H9 (cell line): Measurements from ENCODE around the gene ABCA13. TPM values are rescaled to one million over a fixed set of nuclear protein-coding genes. Genes with fewer than 3 reads are reported as not detected.
A peak's percentile ranks its signal among the peaks of the same experiment; 100 is the strongest.

Experiments
- DNase-seq: peaks from one replicate; pipeline ENCODE4 v3.0.0-alpha.2; 2017
- H2AFZ ChIP-seq: one replicate; pipeline ENCODE4 v1.6.1; 2013; ENCODE audit warnings: mild to moderate bottlenecking, low read length, control low read depth, moderate library complexity
- H2AK5ac ChIP-seq: 2 replicates; pipeline ENCODE4 v1.6.1; 2013; ENCODE audit warnings: low read length, control low read depth, mixed read lengths; ENCODE audit not compliant: insufficient read length
- H2BK120ac ChIP-seq: one replicate; pipeline ENCODE4 v1.6.1; 2013; ENCODE audit warnings: low read depth, mild to moderate bottlenecking, low read length, control low read depth, inconsistent platforms; ENCODE audit not compliant: poor library complexity, severe bottlenecking
- H2BK12ac ChIP-seq: 2 replicates; pipeline ENCODE4 v1.6.1; 2013; ENCODE audit warnings: low read length, control low read depth, mixed read lengths, low read depth; ENCODE audit not compliant: insufficient read length
- H2BK15ac ChIP-seq: 2 replicates; pipeline ENCODE4 v1.6.1; 2013; ENCODE audit warnings: low read depth, low read length, control low read depth
- H2BK20ac ChIP-seq: one replicate; pipeline ENCODE4 v1.6.1; 2013; ENCODE audit warnings: low read depth, mild to moderate bottlenecking, low read length, control low read depth, inconsistent platforms; ENCODE audit not compliant: poor library complexity, severe bottlenecking
- H2BK5ac ChIP-seq: 2 replicates; pipeline ENCODE4 v1.6.1; 2013; ENCODE audit warnings: low read length, control low read depth, mixed read lengths; ENCODE audit not compliant: insufficient read length
- H3K14ac ChIP-seq: 2 replicates; pipeline ENCODE4 v1.6.1; 2013; ENCODE audit warnings: low read length, control low read depth; ENCODE audit not compliant: insufficient read depth
- H3K18ac ChIP-seq: 2 replicates; pipeline ENCODE4 v1.6.1; 2013; ENCODE audit warnings: low read depth, mild to moderate bottlenecking, mixed read lengths, low read length, control low read depth; ENCODE audit not compliant: insufficient read length
- H3K23ac ChIP-seq: 2 replicates; pipeline ENCODE4 v1.6.1; 2013; ENCODE audit warnings: low read length, control low read depth, mixed read lengths, low read depth; ENCODE audit not compliant: insufficient read length
- H3K23me2 ChIP-seq: 2 replicates; pipeline ENCODE4 v1.6.1; 2013; ENCODE audit warnings: low read depth, mild to moderate bottlenecking, mixed read lengths, low read length, control low read depth; ENCODE audit not compliant: insufficient read length, poor library complexity, severe bottlenecking
- H3K27ac ChIP-seq: 2 replicates; pipeline ENCODE4 v1.5.1; 2013; ENCODE audit warnings: low read length, control low read depth, mixed read lengths, low read depth; ENCODE audit not compliant: insufficient read length
- H3K27me3 ChIP-seq: 2 replicates; pipeline ENCODE4 v1.6.1; 2013; ENCODE audit warnings: low read length, control low read depth, inconsistent platforms; ENCODE audit not compliant: insufficient read depth
- H3K4ac ChIP-seq: 2 replicates; pipeline ENCODE4 v1.6.1; 2013; ENCODE audit warnings: low read depth, mild to moderate bottlenecking, control low read depth, inconsistent platforms, low read length, moderate library complexity
- H3K4me1 ChIP-seq: 2 replicates; pipeline ENCODE4 v1.6.1; 2013; ENCODE audit warnings: low read length, control low read depth, inconsistent platforms; ENCODE audit not compliant: insufficient read depth
- H3K4me2 ChIP-seq: 2 replicates; pipeline ENCODE4 v1.6.1; 2013; ENCODE audit warnings: low read length, control low read depth, mixed read lengths; ENCODE audit not compliant: insufficient read length, insufficient read depth
- H3K56ac ChIP-seq: 2 replicates; pipeline ENCODE4 v1.6.1; 2013; ENCODE audit warnings: low read depth, mild to moderate bottlenecking, mixed read lengths, low read length, control low read depth; ENCODE audit not compliant: insufficient read length
- H3K79me1 ChIP-seq: 2 replicates; pipeline ENCODE4 v1.6.1; 2013; ENCODE audit warnings: low read depth, mild to moderate bottlenecking, moderate library complexity, low read length, control low read depth, inconsistent platforms; ENCODE audit not compliant: insufficient read depth, poor library complexity, severe bottlenecking
- H3K79me2 ChIP-seq: 2 replicates; pipeline ENCODE4 v1.6.1; 2013; ENCODE audit warnings: low read length, control low read depth, inconsistent platforms; ENCODE audit not compliant: insufficient read depth
- H3K9ac ChIP-seq: 2 replicates; pipeline ENCODE4 v1.6.1; 2013; ENCODE audit warnings: low read length, control low read depth, mixed read lengths; ENCODE audit not compliant: insufficient read length; ENCODE audit errors: extremely low read depth
- H3K9me3 ChIP-seq: one replicate; pipeline ENCODE4 v1.6.1; 2013; ENCODE audit warnings: low read depth, low read length, inconsistent platforms; ENCODE audit not compliant: control insufficient read depth
- H3T11ph ChIP-seq: one replicate; pipeline ENCODE4 v1.6.1; 2013; ENCODE audit warnings: mild to moderate bottlenecking, low read length, control low read depth, inconsistent platforms
- H4K20me1 ChIP-seq: one replicate; pipeline ENCODE4 v1.6.1; 2013; ENCODE audit not compliant: control insufficient read depth, insufficient read length, insufficient read depth
- H4K5ac ChIP-seq: 2 replicates; pipeline ENCODE4 v1.6.1; 2013; ENCODE audit warnings: low read depth, mild to moderate bottlenecking, mixed read lengths, low read length, control low read depth; ENCODE audit not compliant: insufficient read length
- H4K8ac ChIP-seq: replicated peaks from 2 replicates; pipeline ENCODE4 v1.6.1; 2013; ENCODE audit warnings: low read length, control low read depth, mixed read lengths, low read depth; ENCODE audit not compliant: insufficient read length
- H4K91ac ChIP-seq: 2 replicates; pipeline ENCODE4 v1.6.1; 2013; ENCODE audit warnings: low read depth, mild to moderate bottlenecking, moderate library complexity, mixed read lengths, low read length, control low read depth; ENCODE audit not compliant: insufficient read length
- H3K27ac Mint-ChIP-seq, 3 experiments: 2 replicates in 2 of 3; 3 replicates in 1 of 3; pipeline ENCODE4 v1.8.0; 2020 to 2021; ENCODE audit warnings: mixed read lengths in 3 of 3, mild to moderate bottlenecking in 1 of 3, moderate library complexity in 1 of 3
- H3K27me3 Mint-ChIP-seq: 2 replicates; pipeline ENCODE4 v1.8.0; 2021; ENCODE audit warnings: low read depth, mild to moderate bottlenecking, moderate library complexity, mixed read lengths
- H3K36me3 Mint-ChIP-seq, 3 experiments: 2 replicates in 2 of 3; 3 replicates in 1 of 3; pipeline ENCODE4 v1.8.0; 2020 to 2021; ENCODE audit warnings: low read depth in 3 of 3, mixed read lengths in 3 of 3; ENCODE audit not compliant: insufficient read depth in 1 of 3
- H3K4me1 Mint-ChIP-seq, 2 experiments: 2 replicates each; pipeline ENCODE4 v1.8.0; 2020; ENCODE audit warnings: mixed read lengths in 2 of 2
- H3K4me3 Mint-ChIP-seq, 2 experiments: 2 replicates in 1 of 2; 3 replicates in 1 of 2; pipeline ENCODE4 v1.8.0; 2020 to 2021; ENCODE audit warnings: mild to moderate bottlenecking in 2 of 2, mixed read lengths in 2 of 2, moderate library complexity in 1 of 2
- H3K9me3 Mint-ChIP-seq, 2 experiments: 2 replicates in 1 of 2; 3 replicates in 1 of 2; pipeline ENCODE4 v1.8.0; 2020; ENCODE audit warnings: mild to moderate bottlenecking in 2 of 2, mixed read lengths in 2 of 2, moderate library complexity in 1 of 2
- CTCF ChIP-seq: fragments of 200-600 bp; sonication (generic); conservative IDR thresholded peaks from 3 replicates; pipeline ENCODE4 v1.8.0; 2021; ENCODE audit warnings: antibody characterized with exemption, mild to moderate bottlenecking
- WGBS: extraction: QIAGEN DNeasy Blood & Tissue Kit; methylation state at CpG from one replicate; pipeline ENCODE4 v1.1.7; 2013; ENCODE audit warnings: missing lambda C conversion rate, low lambda C conversion rate, mixed read lengths; ENCODE audit not compliant: insufficient read length; ENCODE audit errors: extremely low coverage; 5-methylcytosine and 5-hydroxymethylcytosine counted together
- total RNA-seq: library from RNA; stranded (reverse); gene quantifications from 2 replicates; pipeline ENCODE4 v1.2.1, GENCODE V29; 2021

The ABCA13 gene
- total RNA-seq, 1 experiment from 2014 or later, result 0.11 TPM

- Histone ChIP-seq H4K91ac (no peak overlapping the region), H3K27ac (no peak overlapping the region), H3K9ac (no peak overlapping the region), H3K18ac (no peak overlapping the region), H3T11ph (no peak overlapping the region), H2BK120ac (no peak overlapping the region), H2BK5ac (no peak overlapping the region), H3K79me2 (no peaks in the 10 kb centered on the region), H3K4me1 (no peaks in the 10 kb centered on the region), H3K27me3 (no peaks in the 10 kb centered on the region), H3K9me3 (no peaks in the 10 kb centered on the region), H3K23me2 (no peaks in the 10 kb centered on the region), H3K4ac (no peak overlapping the region), H3K14ac (no peak overlapping the region), H4K5ac (no peak overlapping the region), H2AK5ac (no peak overlapping the region), H4K8ac (no peak overlapping the region), H3K4me2 (no peak overlapping the region), H3K79me1 (no peaks in the 10 kb centered on the region), H2BK15ac (no peak overlapping the region), H3K56ac (no peak overlapping the region), H2AFZ (no peak overlapping the region), H3K23ac (no peak overlapping the region), H2BK20ac (no peak overlapping the region), H2BK12ac (no peak overlapping the region), H4K20me1 (no peaks in the 10 kb centered on the region)
- DNase-seq, result no peak
- Mint-ChIP-seq H3K4me1 (peaks cover 5 to 16% of the 10 kb centered on the region in 2 experiments), H3K27ac (peak overlapping the region in 1 of 3 experiments; percentile 22; a peak in 1 of 7 replicates), H3K4me3 (no peak overlapping the region), H3K27me3 (no peaks in the 10 kb centered on the region), H3K36me3 (peaks cover 5 to 10% (median 6%) of the 10 kb centered on the region in 3 experiments; a peak in 6 of 7 replicates), H3K9me3 (peaks cover 13 to 17% of the 10 kb centered on the region in 2 experiments)
- no CpG with 5 or more reads among the region's 2 CpGs for whole genome bisulfite sequencing
- no peak for TF ChIP-seq CTCF
Measured at GRCh38 chr7:48126037-48126436, 45.2 kb upstream of the ABCA13 start.
